HG03108 (cell line): Measurements from ENCODE around the gene COL27A1.
A peak's percentile ranks its signal among the peaks of the same experiment; 100 is the strongest.

Experiments used
- ATAC-seq: cut with Tn5 transposase; IDR thresholded peaks from one replicate; pipeline ENCODE4 v1.9.1; 2021; ENCODE audit warnings: moderate library complexity; ENCODE audit not compliant: unreplicated experiment

Gene COL27A1

GRCh38 chr9:114348261-114348905 is 193.0 kb downstream of the COL27A1 start:
- ATAC-seq, result no peak

- ATAC-seq, result peak; percentile 90
Measured at GRCh38 chr9:114348906-114349482, 193.7 kb downstream of the COL27A1 start.

DNA sequence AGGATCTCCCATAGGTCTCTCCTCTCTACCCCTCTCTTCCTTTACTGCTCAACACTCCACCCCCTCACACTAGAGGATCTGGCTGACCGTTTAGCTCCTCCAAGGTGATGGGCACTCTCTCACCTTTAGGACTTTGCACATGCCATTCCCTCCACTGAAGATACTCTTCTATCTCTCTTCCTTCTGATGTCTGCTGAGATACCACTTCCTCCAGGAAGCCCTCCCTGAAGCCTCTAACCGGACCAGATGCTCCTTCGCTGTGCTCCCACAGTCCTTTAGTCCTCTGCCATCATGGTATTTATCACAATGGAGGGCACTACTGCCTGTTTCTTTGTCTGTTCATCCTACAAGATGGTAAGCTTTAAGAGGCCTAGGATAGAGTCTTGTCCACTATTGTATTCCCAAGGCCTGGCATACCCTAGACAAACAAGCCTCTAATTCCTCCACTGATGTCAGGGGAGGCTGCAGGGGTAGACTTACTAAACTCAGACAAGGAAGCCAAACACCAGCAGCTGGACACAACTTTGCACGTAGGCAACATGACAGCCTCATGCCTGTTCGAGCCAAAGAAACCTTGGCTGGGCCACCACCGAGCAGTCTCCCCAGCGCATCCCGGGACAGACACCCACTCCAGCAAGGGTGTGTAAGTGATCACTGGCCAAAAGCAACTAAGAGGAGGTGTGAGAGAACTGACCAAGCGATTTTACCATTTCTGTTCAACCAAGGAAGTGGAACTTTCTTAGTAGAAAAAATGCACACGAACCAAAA is 194.6 kb downstream of the COL27A1 start:
- no peak for ATAC-seq

GRCh38 chr9:114350636-114351401 is 195.5 kb downstream of the COL27A1 start:
- ATAC-seq, result no peak

DNA sequence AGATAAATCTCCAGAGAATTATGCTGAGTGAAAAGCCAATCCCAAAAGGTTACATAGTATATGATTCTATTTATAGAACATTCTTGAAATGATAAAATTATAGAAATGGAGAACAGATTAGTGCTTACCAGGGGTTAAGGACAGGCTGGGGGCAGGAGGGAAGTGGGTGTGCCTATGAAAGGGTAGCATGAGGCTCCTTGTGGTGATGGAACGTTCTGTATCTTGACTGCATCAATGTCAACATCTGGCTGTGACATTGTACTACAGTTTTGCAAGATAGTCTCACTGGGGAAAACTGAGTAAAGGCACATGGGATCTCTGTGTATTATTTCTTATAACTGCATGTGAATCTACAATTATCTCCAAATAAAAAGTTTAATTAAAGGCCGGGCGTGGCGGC is 196.6 kb downstream of the COL27A1 start:
- ATAC-seq, result no peak

DNA sequence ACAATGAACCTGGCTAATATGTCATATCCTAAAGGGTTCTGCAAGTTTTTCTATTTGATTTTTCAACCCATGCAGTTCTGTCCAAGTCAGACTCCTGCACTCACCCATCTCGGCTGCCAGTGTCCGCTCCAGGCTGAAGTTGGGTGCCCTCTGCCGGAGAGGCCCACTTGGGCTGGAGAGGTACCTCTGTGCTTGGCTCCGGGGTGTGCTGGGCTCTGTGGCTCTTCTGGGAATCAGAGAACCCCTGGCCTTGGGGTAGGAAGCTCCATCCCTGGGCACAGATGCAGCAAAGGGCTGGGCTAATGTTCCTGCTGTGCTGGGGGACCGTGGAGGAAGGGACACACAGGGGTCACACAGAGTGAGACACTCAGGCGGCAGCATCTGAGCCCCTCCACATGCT is 200.5 kb downstream of the COL27A1 start:
- ATAC-seq, result no peak

DNA sequence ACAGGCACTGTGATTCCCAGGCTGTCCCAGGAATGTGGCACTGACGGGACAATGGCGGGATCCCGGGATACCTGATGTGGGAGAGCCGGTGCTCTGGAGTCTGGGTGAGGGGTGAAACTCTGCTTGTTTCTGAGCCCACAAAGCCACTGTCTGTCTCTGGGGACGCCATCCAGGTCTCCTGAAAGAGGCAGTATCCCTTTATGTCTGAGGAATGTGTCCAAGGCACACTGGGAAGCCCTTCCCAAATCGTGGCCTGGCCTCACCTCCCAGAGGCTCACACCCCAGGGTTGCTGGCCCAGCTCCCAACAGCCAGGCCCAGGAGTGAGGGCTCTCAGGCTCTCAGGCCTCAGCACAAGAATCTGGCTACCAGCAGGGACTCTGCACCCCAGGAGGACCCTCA is 201.5 kb downstream of the COL27A1 start:
- no peak for ATAC-seq

GRCh38 chr9:114357360-114357759 is 202.0 kb downstream of the COL27A1 start:
- no peak for ATAC-seq

GRCh38 chr9:114357911-114358328 is 202.6 kb downstream of the COL27A1 start:
- no peak for ATAC-seq

GRCh38 chr9:114359801-114360200 is 204.5 kb downstream of the COL27A1 start:
- ATAC-seq, result no peak

DNA sequence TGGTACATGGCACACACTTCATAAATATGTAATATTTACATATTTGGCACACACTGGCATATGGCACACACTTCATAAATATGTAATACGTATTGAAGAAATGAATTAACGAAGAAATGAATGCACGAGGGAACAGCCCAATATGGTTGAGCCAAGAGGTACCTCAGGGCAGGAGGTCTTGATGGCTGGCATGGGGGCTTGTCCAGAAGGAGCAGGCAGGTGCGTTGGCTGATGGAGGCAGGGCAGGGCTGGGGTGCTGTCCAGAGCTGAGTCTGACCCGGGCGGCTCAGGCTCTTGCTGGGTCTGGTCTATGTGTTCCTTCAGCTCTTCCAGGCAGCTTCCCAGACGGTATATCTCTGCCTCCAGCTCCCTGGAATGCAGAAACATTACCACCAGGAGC is 206.2 kb downstream of the COL27A1 start:
- no peak for ATAC-seq
